Adrenal gland (tissue), 5 donors: ENCODE results near the gene ANKS4B.

Experiments
- CTCF ChIP-seq, 6 experiments: fragments of 450-650 bp in 4 of 6; fragments of 200-600 bp in 2 of 6; sonication (generic) in 1 of 6; IDR thresholded peaks; 1 replicate in 5 of 6; 2 replicates in 1 of 6; pipeline versions ENCODE4 v1.5.1 to v1.8.0; 2016 to 2021; ENCODE audit warnings: antibody characterized with exemption in 6 of 6, mild to moderate bottlenecking in 2 of 6, moderate library complexity in 1 of 6
- POLR2A ChIP-seq, 2 donors: fragments of 450-650 bp; IDR thresholded peaks; one replicate each; pipeline ENCODE4 v1.6.1; 2017; ENCODE audit warnings: antibody characterized with exemption in 2 of 2, mild to moderate bottlenecking in 2 of 2, moderate library complexity in 1 of 2
- donor health status: DM: no; HTN: no; CAD: no.

GRCh38 chr16:21268236-21268635 is 34.7 kb downstream of the ANKS4B start:
- TF ChIP-seq CTCF (IDR thresholded peaks at IDR 0.05) (no peak), POLR2A (IDR thresholded peaks at IDR 0.05) (no peak)
